Hepatocyte (in vitro differentiated cells): ENCODE measurements around the gene KIRREL3. TPM values are rescaled to one million over a fixed set of nuclear protein-coding genes. Genes with fewer than 3 reads are reported as not detected.

Experiments
- DNase-seq: peaks from one replicate; pipeline ENCODE4 v3.0.0-alpha.2; 2016; ENCODE audit warnings: low spot score
- H2AFZ ChIP-seq: fragments of 200-600 bp; sonication (generic); 2 replicates; pipeline ENCODE4 v1.6.0; 2016; ENCODE audit warnings: antibody characterized with exemption, mild to moderate bottlenecking
- H3K27ac ChIP-seq: fragments of 200-600 bp; sonication (generic); 2 replicates; pipeline ENCODE4 v1.5.1; 2016; ENCODE audit warnings: mild to moderate bottlenecking
- H3K27me3 ChIP-seq: fragments of 200-600 bp; sonication (generic); 2 replicates; pipeline ENCODE4 v1.6.1; 2016
- H3K36me3 ChIP-seq: fragments of 200-600 bp; sonication (generic); replicated peaks from 2 replicates; pipeline ENCODE4 v1.5.1; 2016; ENCODE audit warnings: low read depth; ENCODE audit not compliant: insufficient read depth
- H3K4me1 ChIP-seq: fragments of 200-600 bp; sonication (generic); 2 replicates; pipeline ENCODE4 v1.5.1; 2016; ENCODE audit warnings: mild to moderate bottlenecking, moderate library complexity; ENCODE audit not compliant: insufficient read depth
- H3K4me2 ChIP-seq: fragments of 200-600 bp; sonication (generic); 2 replicates; pipeline ENCODE4 v1.6.0; 2016
- H3K4me3 ChIP-seq: fragments of 200-600 bp; sonication (generic); 2 replicates; pipeline ENCODE4 v1.5.1; 2016; ENCODE audit warnings: mild to moderate bottlenecking
- H3K79me2 ChIP-seq: fragments of 200-600 bp; sonication (generic); 2 replicates; pipeline ENCODE4 v1.6.0; 2017; ENCODE audit warnings: mild to moderate bottlenecking
- H3K9me2 ChIP-seq: fragments of 200-600 bp; sonication (generic); replicated peaks from 2 replicates; pipeline ENCODE4 v1.6.0; 2017; ENCODE audit warnings: mild to moderate bottlenecking; ENCODE audit not compliant: insufficient read depth
- H3K9me3 ChIP-seq: fragments of 200-600 bp; sonication (generic); 2 replicates; pipeline ENCODE4 v1.5.1; 2016; ENCODE audit warnings: low read depth, mild to moderate bottlenecking
- H4K20me1 ChIP-seq: fragments of 200-600 bp; sonication (generic); 2 replicates; pipeline ENCODE4 v1.6.0; 2016; ENCODE audit warnings: mild to moderate bottlenecking; ENCODE audit not compliant: insufficient read depth, poor library complexity, severe bottlenecking
- EZH2 ChIP-seq: fragments of 200-600 bp; sonication (generic); IDR thresholded peaks from 2 replicates; pipeline ENCODE4 v1.6.1; 2016; ENCODE audit warnings: antibody characterized with exemption, mild to moderate bottlenecking, borderline replicate concordance
- EZH2phosphoT487 ChIP-seq: fragments of 200-600 bp; sonication (generic); IDR thresholded peaks from one replicate; pipeline ENCODE4 v1.6.1; 2018; ENCODE audit warnings: antibody characterized with exemption, mild to moderate bottlenecking, low read depth, moderate library complexity; ENCODE audit not compliant: unreplicated experiment, severe bottlenecking
- WGBS: methylation state at CpG from one replicate; pipeline ENCODE4 v1.1.6; 2016; ENCODE audit warnings: low lambda C conversion rate; ENCODE audit errors: missing lambda C conversion rate; 5-methylcytosine and 5-hydroxymethylcytosine counted together
- polyA plus RNA-seq: library from polyadenylated mRNA; unstranded; fragments of >200 nt; fragmentation: Nextera tagmentation; extraction: Ambion mirVana; gene quantifications from 2 replicates; pipeline ENCODE4 v1.2.1, GENCODE V29; 2016
- total RNA-seq: library from RNA; depleted of rRNA; stranded (reverse); fragments of >200 nt; gene quantifications from 2 replicates; pipeline ENCODE4 v1.2.3, GENCODE V29; 2014
- TF ChIP-seq, protein P1 (sequence below): fragments of 200-600 bp; sonication (generic); IDR thresholded peaks from 2 replicates; pipeline ENCODE4 v1.5.1; 2016; ENCODE audit warnings: antibody characterized with exemption, mild to moderate bottlenecking; ENCODE audit not compliant: poor library complexity

Gene KIRREL3
- total and polyA plus RNA-seq, 2 experiments from 2014 or later, result 0.33 to 0.86 TPM

DNA sequence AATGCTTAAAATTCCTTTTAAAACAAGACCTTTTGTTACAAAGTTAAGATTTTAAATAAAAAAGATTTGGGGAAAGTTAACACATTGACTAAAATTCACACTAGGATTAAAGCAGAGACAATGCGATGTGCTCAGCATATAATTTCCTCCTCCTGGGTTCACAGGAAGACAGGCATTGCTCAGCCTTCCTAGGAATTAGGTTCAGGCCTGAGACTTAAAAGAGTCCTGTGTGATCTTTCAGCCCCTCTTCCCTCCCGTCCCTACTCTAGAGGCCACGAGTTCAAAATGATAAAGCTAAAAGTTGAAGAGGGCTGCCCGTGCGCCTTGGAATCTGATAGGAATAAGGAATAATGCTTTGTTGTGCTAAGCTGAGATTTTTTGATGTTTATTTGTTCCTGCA lies 218.6 kb downstream of the KIRREL3 start:
- no peak for DNase-seq
- no peaks in the 10 kb centered on the region for H3K9me2 ChIP-seq
- H3K27ac ChIP-seq, result no peak overlapping the region
- H2AFZ ChIP-seq, result no peak overlapping the region
- no peaks in the 10 kb centered on the region for H3K36me3 ChIP-seq
- no peaks in the 10 kb centered on the region for H3K4me1 ChIP-seq
- no peaks in the 10 kb centered on the region for H4K20me1 ChIP-seq
- no peak overlapping the region for H3K4me3 ChIP-seq
- TF ChIP-seq, protein P1, sequence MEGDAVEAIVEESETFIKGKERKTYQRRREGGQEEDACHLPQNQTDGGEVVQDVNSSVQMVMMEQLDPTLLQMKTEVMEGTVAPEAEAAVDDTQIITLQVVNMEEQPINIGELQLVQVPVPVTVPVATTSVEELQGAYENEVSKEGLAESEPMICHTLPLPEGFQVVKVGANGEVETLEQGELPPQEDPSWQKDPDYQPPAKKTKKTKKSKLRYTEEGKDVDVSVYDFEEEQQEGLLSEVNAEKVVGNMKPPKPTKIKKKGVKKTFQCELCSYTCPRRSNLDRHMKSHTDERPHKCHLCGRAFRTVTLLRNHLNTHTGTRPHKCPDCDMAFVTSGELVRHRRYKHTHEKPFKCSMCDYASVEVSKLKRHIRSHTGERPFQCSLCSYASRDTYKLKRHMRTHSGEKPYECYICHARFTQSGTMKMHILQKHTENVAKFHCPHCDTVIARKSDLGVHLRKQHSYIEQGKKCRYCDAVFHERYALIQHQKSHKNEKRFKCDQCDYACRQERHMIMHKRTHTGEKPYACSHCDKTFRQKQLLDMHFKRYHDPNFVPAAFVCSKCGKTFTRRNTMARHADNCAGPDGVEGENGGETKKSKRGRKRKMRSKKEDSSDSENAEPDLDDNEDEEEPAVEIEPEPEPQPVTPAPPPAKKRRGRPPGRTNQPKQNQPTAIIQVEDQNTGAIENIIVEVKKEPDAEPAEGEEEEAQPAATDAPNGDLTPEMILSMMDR, result no peak
- TF ChIP-seq EZH2 (no peak), EZH2phosphoT487 (no peak)
- peaks cover 46% of the 10 kb centered on the region for H3K27me3 ChIP-seq
- no peaks in the 10 kb centered on the region for H3K9me3 ChIP-seq
- no peak overlapping the region for H3K4me2 ChIP-seq
- no peaks in the 10 kb centered on the region for H3K79me2 ChIP-seq
- WGBS, result 48% methylated on average over 5 of the region's 5 CpGs

GRCh38 chr11:126776119-126776518 lies 224.5 kb downstream of the KIRREL3 start:
- H3K9me3 ChIP-seq, result no peaks in the 10 kb centered on the region
- H3K9me2 ChIP-seq, result no peaks in the 10 kb centered on the region
- H2AFZ ChIP-seq, result no peak overlapping the region
- no peak overlapping the region for H3K4me2 ChIP-seq
- no peak overlapping the region for H3K4me3 ChIP-seq
- H3K4me1 ChIP-seq, result no peaks in the 10 kb centered on the region
- no peaks in the 10 kb centered on the region for H4K20me1 ChIP-seq
- no peak for DNase-seq
- H3K79me2 ChIP-seq, result no peaks in the 10 kb centered on the region
- no peaks in the 10 kb centered on the region for H3K36me3 ChIP-seq
- WGBS, result 89% methylated on average over 3 of the region's 3 CpGs
- TF ChIP-seq EZH2 (no peak), EZH2phosphoT487 (no peak)
- peaks cover 32% of the 10 kb centered on the region for H3K27me3 ChIP-seq
- H3K27ac ChIP-seq, result no peak overlapping the region

- Histone ChIP-seq H3K4me1 (no peaks in the 10 kb centered on the region), H3K9me2 (no peaks in the 10 kb centered on the region), H3K27ac (no peak overlapping the region), H4K20me1 (no peaks in the 10 kb centered on the region), H3K4me3 (no peak overlapping the region), H3K9me3 (no peaks in the 10 kb centered on the region), H2AFZ (no peak overlapping the region), H3K27me3 (peaks cover 18% of the 10 kb centered on the region), H3K36me3 (no peaks in the 10 kb centered on the region), H3K79me2 (no peaks in the 10 kb centered on the region), H3K4me2 (no peak overlapping the region)
- TF ChIP-seq, protein P1, result no peak
- TF ChIP-seq EZH2phosphoT487, result no peak
- no peak for TF ChIP-seq EZH2
- WGBS, result 82% methylated on average over 8 of the region's 8 CpGs
- DNase-seq, result no peak
Measured at GRCh38 chr11:126772267-126772666, 228.3 kb downstream of the KIRREL3 start.

GRCh38 chr11:126768702-126769101 lies 231.9 kb downstream of the KIRREL3 start:
- no peak overlapping the region for H3K27ac ChIP-seq
- no peaks in the 10 kb centered on the region for H3K4me1 ChIP-seq
- peaks cover 20% of the 10 kb centered on the region for H3K27me3 ChIP-seq
- no peak overlapping the region for H2AFZ ChIP-seq
- H3K79me2 ChIP-seq, result no peaks in the 10 kb centered on the region
- H3K36me3 ChIP-seq, result no peaks in the 10 kb centered on the region
- H3K4me3 ChIP-seq, result no peak overlapping the region
- H4K20me1 ChIP-seq, result no peaks in the 10 kb centered on the region
- 90% methylated on average over 10 of the region's 10 CpGs for WGBS
- no peaks in the 10 kb centered on the region for H3K9me2 ChIP-seq
- H3K9me3 ChIP-seq, result no peaks in the 10 kb centered on the region
- DNase-seq, result no peak
- no peak overlapping the region for H3K4me2 ChIP-seq
- TF ChIP-seq, protein P1, result no peak
- TF ChIP-seq EZH2, result no peak
- TF ChIP-seq EZH2phosphoT487, result no peak
